Measurements from ENCODE around the gene ZNF280B. TPM values are rescaled to one million over a fixed set of nuclear protein-coding genes. Genes with fewer than 3 reads are reported as not detected.

Gene ZNF280B, protein sequence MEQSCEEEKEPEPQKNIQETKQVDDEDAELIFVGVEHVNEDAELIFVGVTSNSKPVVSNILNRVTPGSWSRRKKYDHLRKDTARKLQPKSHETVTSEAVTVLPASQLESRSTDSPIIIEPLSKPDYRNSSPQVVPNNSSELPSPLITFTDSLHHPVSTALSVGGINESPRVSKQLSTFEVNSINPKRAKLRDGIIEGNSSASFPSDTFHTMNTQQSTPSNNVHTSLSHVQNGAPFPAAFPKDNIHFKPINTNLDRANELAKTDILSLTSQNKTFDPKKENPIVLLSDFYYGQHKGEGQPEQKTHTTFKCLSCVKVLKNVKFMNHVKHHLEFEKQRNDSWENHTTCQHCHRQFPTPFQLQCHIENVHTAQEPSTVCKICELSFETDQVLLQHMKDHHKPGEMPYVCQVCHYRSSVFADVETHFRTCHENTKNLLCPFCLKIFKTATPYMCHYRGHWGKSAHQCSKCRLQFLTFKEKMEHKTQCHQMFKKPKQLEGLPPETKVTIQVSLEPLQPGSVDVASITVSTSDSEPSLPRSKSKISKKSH
- total RNA-seq: under 1 TPM in 4 of 6 experiments, not detected in 2; 0.06 to 0.31 (median 0.10) TPM
- long read RNA-seq: 0 reads

DNA sequence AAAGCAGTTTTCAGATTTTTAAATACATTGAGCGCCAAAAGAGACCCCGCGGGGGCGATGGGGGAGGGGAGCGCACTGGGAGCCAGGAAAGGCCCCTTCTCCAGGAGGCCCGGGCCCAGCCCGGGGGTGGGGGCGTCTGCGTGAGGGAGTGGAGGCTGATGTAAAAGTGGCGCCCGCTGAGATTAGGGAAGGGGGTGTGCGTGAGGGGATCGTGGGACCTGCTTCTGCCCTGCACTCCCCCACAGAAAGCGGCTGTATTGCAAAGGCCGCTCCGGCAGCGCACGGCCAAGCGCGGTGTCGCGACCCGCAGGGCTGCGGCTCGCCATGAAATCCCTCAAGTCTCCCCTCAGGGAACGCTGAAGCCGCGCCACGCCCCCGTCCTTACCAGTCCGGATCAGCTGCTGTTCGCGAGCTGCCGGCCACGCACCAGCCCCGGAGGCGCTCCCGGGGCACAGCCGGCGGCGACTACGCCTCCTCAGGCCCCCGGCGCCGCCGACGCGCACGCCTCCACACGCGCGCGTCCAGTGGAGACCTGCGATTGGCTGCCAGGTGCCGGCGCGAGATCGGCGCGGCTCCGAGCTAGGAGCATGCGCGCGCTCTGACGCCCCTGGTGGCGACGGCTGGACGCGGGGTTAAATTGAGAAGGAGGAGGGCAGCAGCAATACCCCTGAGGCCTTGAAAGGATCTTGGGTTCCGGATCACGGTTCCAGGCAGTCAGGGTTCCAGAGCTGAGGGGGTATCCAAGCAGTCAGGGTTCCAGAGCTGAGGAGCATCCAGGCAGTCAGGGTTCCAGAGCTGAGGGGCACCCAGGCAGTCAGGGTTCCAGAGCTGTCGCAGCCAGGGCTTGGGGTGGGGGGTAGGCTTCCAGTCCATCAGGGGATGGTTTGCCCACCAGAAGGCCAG is at the start of gene ZNF280B:
Gene ZNF280B (minus strand): TSS at position 469 of the 903 bp plus-strand sequence. CDS start 19,344 bp downstream, outside the sequence.
- WGBS (ENCODE audit: insufficient coverage, low coverage, low lambda C conversion rate, missing lambda C conversion rate): 5% methylated on average over 31 of the region's 72 CpGs
- ATAC-seq: peak; percentile 65 to 87 (median 83)

DNA sequence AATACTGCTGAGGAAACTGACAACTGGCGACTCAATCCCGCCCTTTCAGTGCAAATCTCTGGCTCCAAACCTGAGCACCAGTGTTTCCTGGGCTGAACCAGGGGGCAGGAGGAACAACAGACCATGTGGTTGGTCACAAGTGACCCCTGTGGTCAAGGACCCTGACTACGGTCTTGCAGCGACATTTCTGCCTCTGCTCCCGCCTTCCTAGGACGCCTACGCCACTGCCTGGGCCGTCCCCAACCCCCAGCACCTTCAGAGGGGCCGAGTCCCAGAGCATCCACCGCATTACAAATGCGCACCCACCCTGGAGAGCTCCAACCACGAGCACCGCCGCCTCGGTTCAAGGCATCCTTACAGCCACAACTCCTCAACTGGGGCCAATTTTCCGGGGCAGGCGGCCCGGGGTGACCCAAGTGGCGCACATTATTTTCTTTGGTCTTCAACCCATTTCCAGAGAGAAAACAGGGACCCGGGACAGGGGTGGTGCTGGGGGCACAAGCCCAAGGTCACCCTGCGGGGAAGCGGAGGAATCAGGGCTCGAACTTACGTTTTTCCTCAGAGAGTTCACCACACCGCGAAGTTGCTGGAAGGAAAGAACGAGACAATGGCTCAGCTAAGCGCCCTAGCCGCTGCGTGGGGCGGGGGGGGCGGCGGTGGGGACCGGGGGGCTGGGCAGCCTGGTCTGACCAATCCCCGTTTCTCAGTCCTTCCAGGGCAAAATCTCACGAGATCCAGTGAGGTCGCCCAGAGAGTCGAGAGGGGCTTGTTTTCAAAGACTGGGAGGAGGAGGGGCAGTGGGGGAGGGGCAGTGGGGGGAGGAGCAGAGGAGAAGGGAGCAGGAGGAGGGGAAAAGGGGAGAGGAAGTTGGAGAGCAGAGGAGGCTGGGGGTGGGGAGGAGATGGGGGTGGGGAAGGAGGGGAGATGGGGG is 48.7 kb upstream of the ZNF280B start:
- Histone ChIP-seq H3K9me3 (no peaks in the 10 kb centered on the region), H3K4me3 (no peak overlapping the region), H3K36me3 (no peaks in the 10 kb centered on the region), H3K27me3 (no peaks in the 10 kb centered on the region), H3K27ac (no peak overlapping the region), H3K4me1 (no peaks in the 10 kb centered on the region)
- no peak for ATAC-seq
- no peak for DNase-seq
- 90% methylated on average over 13 of the region's 38 CpGs for WGBS (ENCODE audit: insufficient coverage, low coverage, low lambda C conversion rate, missing lambda C conversion rate)
- TF ChIP-seq, protein P1, sequence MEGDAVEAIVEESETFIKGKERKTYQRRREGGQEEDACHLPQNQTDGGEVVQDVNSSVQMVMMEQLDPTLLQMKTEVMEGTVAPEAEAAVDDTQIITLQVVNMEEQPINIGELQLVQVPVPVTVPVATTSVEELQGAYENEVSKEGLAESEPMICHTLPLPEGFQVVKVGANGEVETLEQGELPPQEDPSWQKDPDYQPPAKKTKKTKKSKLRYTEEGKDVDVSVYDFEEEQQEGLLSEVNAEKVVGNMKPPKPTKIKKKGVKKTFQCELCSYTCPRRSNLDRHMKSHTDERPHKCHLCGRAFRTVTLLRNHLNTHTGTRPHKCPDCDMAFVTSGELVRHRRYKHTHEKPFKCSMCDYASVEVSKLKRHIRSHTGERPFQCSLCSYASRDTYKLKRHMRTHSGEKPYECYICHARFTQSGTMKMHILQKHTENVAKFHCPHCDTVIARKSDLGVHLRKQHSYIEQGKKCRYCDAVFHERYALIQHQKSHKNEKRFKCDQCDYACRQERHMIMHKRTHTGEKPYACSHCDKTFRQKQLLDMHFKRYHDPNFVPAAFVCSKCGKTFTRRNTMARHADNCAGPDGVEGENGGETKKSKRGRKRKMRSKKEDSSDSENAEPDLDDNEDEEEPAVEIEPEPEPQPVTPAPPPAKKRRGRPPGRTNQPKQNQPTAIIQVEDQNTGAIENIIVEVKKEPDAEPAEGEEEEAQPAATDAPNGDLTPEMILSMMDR (IDR thresholded peaks at IDR 0.05): no peak
- no peak for TF ChIP-seq POLR2A (IDR thresholded peaks at IDR 0.05)
- intact Hi-C loops (cut with DNase I): no loop called here

More for the DNA sequence above, at the start of gene ZNF280B:
- no peaks in the 10 kb centered on the region for H3K9me3 ChIP-seq
- peak within 1 kb of the TSS; percentile 21 to 47 (median 25) for H3K4me3 ChIP-seq
- intact Hi-C loops (cut with DNase I): no loop called here
- TF ChIP-seq, protein P1 (IDR thresholded peaks at IDR 0.05): peak in 3 of 4 donors; percentile 5 to 25 (median 23)
- no peak for TF ChIP-seq POLR2A (IDR thresholded peaks at IDR 0.05)
- H3K36me3 ChIP-seq: no peaks in the 10 kb centered on the region
- no peaks in the 10 kb centered on the region for H3K27me3 ChIP-seq
- no peaks in the 10 kb centered on the region for H3K4me1 ChIP-seq
- no peak within 1 kb of the TSS for H3K27ac ChIP-seq
- peak; percentile 45 to 64 (median 51) for DNase-seq

DNA sequence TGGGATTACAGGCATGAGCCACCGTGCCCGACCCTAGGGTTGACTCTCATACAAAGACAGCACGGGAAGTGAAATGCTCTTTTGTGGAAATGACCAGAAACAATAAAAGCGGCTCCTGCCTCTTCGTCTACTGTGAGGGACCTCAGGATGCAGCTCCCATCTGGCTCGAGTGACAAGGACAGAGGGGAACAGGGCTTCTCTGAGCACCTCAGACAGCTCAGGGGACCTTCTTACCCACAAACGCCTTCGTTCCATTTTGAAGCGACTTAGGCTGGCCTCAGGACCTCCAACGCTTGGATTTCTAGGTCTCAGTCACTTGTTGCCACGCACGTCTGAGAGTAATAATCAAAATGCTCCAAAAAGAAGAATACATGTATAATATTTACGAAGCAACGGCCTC is 48.0 kb upstream of the ZNF280B start:
- Histone ChIP-seq H3K36me3 (no peaks in the 10 kb centered on the region), H3K27ac (no peak overlapping the region), H3K4me3 (no peak overlapping the region), H3K27me3 (no peaks in the 10 kb centered on the region), H3K9me3 (no peaks in the 10 kb centered on the region), H3K4me1 (no peaks in the 10 kb centered on the region)
- 90% methylated on average over 13 of the region's 14 CpGs for WGBS (ENCODE audit: insufficient coverage, low coverage, low lambda C conversion rate, missing lambda C conversion rate)
- TF ChIP-seq, protein P1 (IDR thresholded peaks at IDR 0.05): no peak
- DNase-seq: no peak
- intact Hi-C loops (cut with DNase I): no loop called here
- no peak for ATAC-seq

DNA sequence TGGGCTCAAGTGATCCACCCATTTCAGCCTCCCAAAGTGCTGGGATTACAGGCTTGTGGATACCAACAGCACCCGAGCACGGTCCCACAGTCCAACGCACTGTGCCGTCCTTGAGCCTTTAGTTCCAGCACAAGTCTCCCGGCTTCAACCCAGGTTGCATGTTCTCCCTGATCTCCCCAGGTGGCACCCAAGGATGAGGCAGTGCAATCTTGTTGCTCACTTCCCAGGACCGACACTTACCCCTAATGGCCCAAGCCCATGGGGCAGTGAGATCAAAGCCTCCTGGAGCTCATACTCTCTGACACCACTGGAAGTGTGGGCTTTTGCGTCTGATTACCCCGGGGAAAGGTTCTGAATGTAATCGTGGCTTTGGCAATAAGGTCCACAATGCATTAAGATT is 47.1 kb upstream of the ZNF280B start:
- 91% methylated on average over 6 of the region's 9 CpGs for WGBS (ENCODE audit: insufficient coverage, low coverage, low lambda C conversion rate, missing lambda C conversion rate)
- no peak for TF ChIP-seq POLR2A (IDR thresholded peaks at IDR 0.05)
- TF ChIP-seq, protein P1 (IDR thresholded peaks at IDR 0.05): no peak

More for the DNA sequence above, 47.1 kb upstream of the ZNF280B start:
- Histone ChIP-seq H3K4me3 (no peak overlapping the region), H3K36me3 (no peaks in the 10 kb centered on the region), H3K27me3 (no peaks in the 10 kb centered on the region), H3K9me3 (no peaks in the 10 kb centered on the region), H3K4me1 (no peaks in the 10 kb centered on the region), H3K27ac (no peak overlapping the region)
- ATAC-seq (no peak), DNase-seq (no peak)
- intact Hi-C loops (cut with DNase I): no loop called here
